ENCODE measurements around the gene TMEM129.

TMEM129 gene

GRCh38 chr4:1721666-1722550 lies 785 bp upstream of the TMEM129 start:
- no peak overlapping the region for H2AFZ ChIP-seq (ENCODE audit: low read length)
- H3K9me2 ChIP-seq (replicated peaks; ENCODE audit: insufficient read depth, low read length) = no peaks in the 10 kb centered on the region
- peaks cover 89% of the 10 kb centered on the region for H3K79me2 ChIP-seq (ENCODE audit: low read length)
- peaks cover 14% of the 10 kb centered on the region for H3F3A ChIP-seq (ENCODE audit: insufficient read depth, low read length)
- DNase-seq = no peak
- H3K36me3 ChIP-seq (replicated peaks; ENCODE audit: insufficient read depth, low read length) = peaks cover 6% of the 10 kb centered on the region; the same call in 1 of the 2 replicates
- H3K27me3 ChIP-seq (replicated peaks; ENCODE audit: insufficient read depth, low read length) = no peaks in the 10 kb centered on the region
- 0 out of 2 replicates have a peak, but pooled peaks cover 3% of the 10 kb centered on the region for H4K20me1 ChIP-seq (ENCODE audit: insufficient read depth, low read length)
- no peak for TF ChIP-seq EZH2 (optimal IDR thresholded peaks at IDR 0.05; ENCODE audit: low read depth, low read length)
- TF ChIP-seq CTCF (IDR thresholded peaks at IDR 0.05; ENCODE audit: low read length) = no peak
- no peak for TF ChIP-seq EZH2phosphoT487 (IDR thresholded peaks at IDR 0.05; ENCODE audit: low read length)
- H3K4me2 ChIP-seq (ENCODE audit: low read depth, low read length) = peak overlapping the region; percentile 70
- peak overlapping the region; percentile 84 for H3K9ac ChIP-seq (ENCODE audit: low read length)
- H3K4me1 ChIP-seq (ENCODE audit: low read length) = peaks cover 14% of the 10 kb centered on the region
- peak overlapping the region; percentile 94 for H3K4me3 ChIP-seq (ENCODE audit: low read length)
- peak overlapping the region; percentile 23; the same call in 1 of the 2 replicates for H3K27ac ChIP-seq (ENCODE audit: low read length)
- H3K9me3 ChIP-seq (replicated peaks; ENCODE audit: insufficient read depth, low read length) = no peaks in the 10 kb centered on the region

GRCh38 chr4:1720163-1720983 lies 750 bp downstream of the TMEM129 start:
- Histone ChIP-seq H3K4me3 (ENCODE audit: low read length) (peak overlapping the region; percentile 94), H3K4me1 (ENCODE audit: low read length) (peaks cover 14% of the 10 kb centered on the region), H3K4me2 (ENCODE audit: low read depth, low read length) (peak overlapping the region; percentile 98), H3F3A (ENCODE audit: insufficient read depth, low read length) (peaks cover 10% of the 10 kb centered on the region), H3K9me3 (replicated peaks; ENCODE audit: insufficient read depth, low read length) (no peaks in the 10 kb centered on the region), H3K9ac (ENCODE audit: low read length) (peak overlapping the region; percentile 86), H3K36me3 (replicated peaks; ENCODE audit: insufficient read depth, low read length) (0 out of 2 replicates have a peak, but pooled peaks cover 3% of the 10 kb centered on the region), H2AFZ (ENCODE audit: low read length) (peak overlapping the region; percentile 26), H3K27ac (ENCODE audit: low read length) (peak overlapping the region; percentile 63; the same call in 1 of the 2 replicates), H3K27me3 (replicated peaks; ENCODE audit: insufficient read depth, low read length) (no peaks in the 10 kb centered on the region), H3K9me2 (replicated peaks; ENCODE audit: insufficient read depth, low read length) (no peaks in the 10 kb centered on the region), H4K20me1 (ENCODE audit: insufficient read depth, low read length) (0 out of 2 replicates have a peak, but pooled peaks cover 4% of the 10 kb centered on the region), H3K79me2 (ENCODE audit: low read length) (peaks cover 89% of the 10 kb centered on the region)
- peak; percentile 64 for DNase-seq
- TF ChIP-seq EZH2phosphoT487 (IDR thresholded peaks at IDR 0.05; ENCODE audit: low read length) (no peak), CTCF (IDR thresholded peaks at IDR 0.05; ENCODE audit: low read length) (no peak), EZH2 (optimal IDR thresholded peaks at IDR 0.05; ENCODE audit: low read depth, low read length) (no peak)

GRCh38 chr4:1718095-1718850 lies 2.9 kb downstream of the TMEM129 start:
- Histone ChIP-seq H3K9ac (ENCODE audit: low read length) (no peak overlapping the region), H3K9me3 (replicated peaks; ENCODE audit: insufficient read depth, low read length) (no peaks in the 10 kb centered on the region), H3K79me2 (ENCODE audit: low read length) (peaks cover 91% of the 10 kb centered on the region), H4K20me1 (ENCODE audit: insufficient read depth, low read length) (0 out of 2 replicates have a peak, but pooled peaks cover 7% of the 10 kb centered on the region), H3K4me1 (ENCODE audit: low read length) (peaks cover 19% of the 10 kb centered on the region), H3K36me3 (replicated peaks; ENCODE audit: insufficient read depth, low read length) (no peaks in the 10 kb centered on the region), H3K27ac (ENCODE audit: low read length) (no peak overlapping the region; the same call in 1 of the 2 replicates), H3K4me3 (ENCODE audit: low read length) (no peak overlapping the region), H3K9me2 (replicated peaks; ENCODE audit: insufficient read depth, low read length) (no peaks in the 10 kb centered on the region), H3F3A (ENCODE audit: insufficient read depth, low read length) (peaks cover 19% of the 10 kb centered on the region), H2AFZ (ENCODE audit: low read length) (no peak overlapping the region), H3K4me2 (ENCODE audit: low read depth, low read length) (peak overlapping the region; percentile 98; the same call in 1 of the 2 replicates), H3K27me3 (replicated peaks; ENCODE audit: insufficient read depth, low read length) (no peaks in the 10 kb centered on the region)
- DNase-seq = no peak
- no peak for TF ChIP-seq EZH2 (optimal IDR thresholded peaks at IDR 0.05; ENCODE audit: low read depth, low read length)
- no peak for TF ChIP-seq CTCF (IDR thresholded peaks at IDR 0.05; ENCODE audit: low read length)
- TF ChIP-seq EZH2phosphoT487 (IDR thresholded peaks at IDR 0.05; ENCODE audit: low read length) = no peak
